ENCODE measurements around the gene CCDC88C.

CCDC88C gene

GRCh38 chr14:91305650-91306431 is 111.8 kb downstream of the CCDC88C start:
- no peak for DNase-seq

GRCh38 chr14:91303924-91304229 is 113.7 kb downstream of the CCDC88C start:
- DNase-seq, result no peak

- DNase-seq, result no peak
These were observed 114.3 kb downstream of the CCDC88C start for GRCh38 chr14:91303091-91303923.

- DNase-seq, result no peak
These were observed 115.2 kb downstream of the CCDC88C start for GRCh38 chr14:91302391-91302790.

GRCh38 chr14:91300957-91301356 is 116.7 kb downstream of the CCDC88C start:
- DNase-seq, result no peak

GRCh38 chr14:91300283-91300895 is 117.2 kb downstream of the CCDC88C start:
- DNase-seq, result no peak

- DNase-seq, result no peak
These were observed 118.2 kb downstream of the CCDC88C start for GRCh38 chr14:91299121-91300115.

GRCh38 chr14:91298576-91298975 is 119.0 kb downstream of the CCDC88C start:
- DNase-seq, result no peak

GRCh38 chr14:91297081-91297711 is 120.4 kb downstream of the CCDC88C start:
- no peak for DNase-seq

- DNase-seq, result no peak
These were observed 121.5 kb downstream of the CCDC88C start for GRCh38 chr14:91295851-91296796.

GRCh38 chr14:91295276-91295845 is 122.3 kb downstream of the CCDC88C start:
- no peak for DNase-seq

GRCh38 chr14:91294153-91294552 is 123.5 kb downstream of the CCDC88C start:
- DNase-seq, result no peak

- DNase-seq, result no peak
These were observed 124.3 kb downstream of the CCDC88C start for GRCh38 chr14:91293281-91293680.

GRCh38 chr14:91292491-91292890 is 125.1 kb downstream of the CCDC88C start:
- no peak for DNase-seq

GRCh38 chr14:91291786-91292405 is 125.7 kb downstream of the CCDC88C start:
- DNase-seq, result no peak

- no peak for DNase-seq
These were observed 126.6 kb downstream of the CCDC88C start for GRCh38 chr14:91290986-91291385.

- no peak for DNase-seq
These were observed 128.2 kb downstream of the CCDC88C start for GRCh38 chr14:91289464-91289863.

GRCh38 chr14:91288876-91289275 is 128.7 kb downstream of the CCDC88C start:
- no peak for DNase-seq

GRCh38 chr14:91286530-91286937 is 131.1 kb downstream of the CCDC88C start:
- DNase-seq, result peak; percentile 30 to 61
